Adrenal gland (tissue), 19 donors: ENCODE measurements around the gene ZNF319. TPM values are rescaled to one million over a fixed set of nuclear protein-coding genes. Genes with fewer than 3 reads are reported as not detected.

ENCODE experiments used
- DNase-seq, 7 donors: peaks; one replicate each; pipeline ENCODE4 v3.0.0-alpha.2; 2019 to 2020
- H3K27ac ChIP-seq, 5 donors: fragments of 200-600 bp; sonication (generic) in 4 of 5; 1 replicate in 3 of 5; 2 replicates in 2 of 5; pipeline versions ENCODE4 v1.5.1 to v1.8.0; 2016 to 2020; ENCODE audit warnings: mild to moderate bottlenecking in 1 of 5
- H3K27me3 ChIP-seq: fragments of 200-600 bp; 2 replicates; pipeline ENCODE4 v1.8.0; 2021
- H3K36me3 ChIP-seq, 2 donors: fragments of 200-600 bp; replicated peaks in 1 of 2; 1 replicate in 1 of 2; 2 replicates in 1 of 2; pipeline versions ENCODE4 v1.5.1 to v1.8.0; 2018 to 2022
- H3K4me1 ChIP-seq, 2 donors: fragments of 200-600 bp; replicated peaks in 1 of 2; 1 replicate in 1 of 2; 2 replicates in 1 of 2; pipeline versions ENCODE4 v1.5.1 to v1.8.0; 2018 to 2021
- H3K4me3 ChIP-seq, 4 donors: fragments of 200-600 bp; sonication (generic) in 3 of 4; one replicate each; pipeline ENCODE4 v1.5.1; 2016 to 2018
- H3K9me3 ChIP-seq, 3 donors: fragments of 200-600 bp; sonication (generic) in 1 of 3; replicated peaks in 1 of 3; 1 replicate in 2 of 3; 2 replicates in 1 of 3; pipeline versions ENCODE4 v1.5.1 to v1.8.0; 2016 to 2021
- POLR2A ChIP-seq, 2 donors: fragments of 450-650 bp; IDR thresholded peaks; one replicate each; pipeline ENCODE4 v1.6.1; 2017; ENCODE audit warnings: antibody characterized with exemption in 2 of 2, mild to moderate bottlenecking in 2 of 2, moderate library complexity in 1 of 2
- WGBS, 4 donors: extraction: QIAGEN DNeasy Blood & Tissue Kit in 2 of 4; methylation state at CpG; one replicate each; pipeline versions ENCODE4 v1.1.5 to v1.1.7; 2013 to 2017; 5-methylcytosine and 5-hydroxymethylcytosine counted together
- intact Hi-C, 2 donors: fragments of 100-400 bp; cut with DNase I; formaldehyde crosslinking; loops; one replicate each; pipeline versions ENCODE4 v1.14.1 to v1.15.0; 2022 to 2023
- long read RNA-seq, 10 donors: library from polyadenylated mRNA in 3 of 10; unstranded in 2 of 10; stranded (forward) in 1 of 10; transcript quantifications; one replicate each; pipeline ENCODE4 v2.0.0 and lab custom pipeline, GENCODE V29; 2021 to 2026
- polyA plus RNA-seq, 3 donors: library from polyadenylated mRNA; stranded (reverse); fragments of 200-250 nt in 2 of 3; fragments of 350-450 nt in 1 of 3; fragmentation: Illumina TruSeq in 1 of 3; extraction: RNeasy Lipid Tissue Mini Kit (QIAGEN cat#74804) in 1 of 3; gene quantifications; one replicate each; pipeline ENCODE4 v1.2.3, GENCODE V29; 2013 to 2014
- total RNA-seq, 9 donors: library from RNA; depleted of rRNA in 4 of 9; stranded (reverse); fragments of >200 nt in 4 of 9; fragments of 120-200 nt in 1 of 9; fragmentation: NEBNext Ultra II Directional in 1 of 9; extraction: Animal tissue kit (Norgen Biotek cat#: 25700) in 1 of 9; gene quantifications; one replicate each; pipeline versions ENCODE4 v1.1.0 to v1.2.4, GENCODE V29; 2013 to 2023
- TF ChIP-seq, protein P1 (sequence below), 6 experiments: fragments of 450-650 bp in 4 of 6; fragments of 200-600 bp in 2 of 6; sonication (generic) in 1 of 6; IDR thresholded peaks; 1 replicate in 5 of 6; 2 replicates in 1 of 6; pipeline versions ENCODE4 v1.5.1 to v1.8.0; 2016 to 2021; ENCODE audit warnings: antibody characterized with exemption in 6 of 6, mild to moderate bottlenecking in 2 of 6, moderate library complexity in 1 of 6
- donor health status: healthy with polysubstance abuse.
- donor health status: Bipolar disorder and iron deficiency.
- donor health status: DM: yes; HTN: yes; CAD: no.
- donor health status: DM: no; HTN: no; CAD: no.
- donor health status: DM: no; HTN: no; CAD: no.
- donor health status: DM: yes; HTN: yes; CAD: no.

ZNF319 gene
- total RNA-seq (10 to 100 TPM in 6 of 9 donors, 1 to 10 TPM in 3; 2.3 to 17.9 (median 10.5) TPM), polyA plus RNA-seq (1 to 10 TPM; 3.2 to 5.0 (median 3.3) TPM)
- long read RNA-seq, donor 1, full-length matches to known transcripts: 3 of 3 reads
- long read RNA-seq, donor 1, partial matches to known transcripts: 0 of 3 reads
- long read RNA-seq, donor 1, other reads (novel, unspliced or antisense): 0 of 3 reads
- long read RNA-seq, donor 2, full-length matches to known transcripts: 2 of 2 reads
- long read RNA-seq, donor 2, partial matches to known transcripts: 0 of 2 reads
- long read RNA-seq, donor 2, other reads (novel, unspliced or antisense): 0 of 2 reads
- long read RNA-seq, donor 3, partial matches to known transcripts: 0 of 1 reads
- long read RNA-seq, donor 3, other reads (novel, unspliced or antisense): 0 of 1 reads
- long read RNA-seq, donor 4, partial matches to known transcripts: 0 of 3 reads
- long read RNA-seq, donor 4, other reads (novel, unspliced or antisense): 3 of 3 reads
- long read RNA-seq, donor 5, partial matches to known transcripts: 0 of 19 reads
- long read RNA-seq, donor 5, other reads (novel, unspliced or antisense): 17 of 19 reads
- long read RNA-seq, donor 6: 0 reads
- long read RNA-seq, donor 7, partial matches to known transcripts: 0 of 1 reads
- long read RNA-seq, donor 7, other reads (novel, unspliced or antisense): 0 of 1 reads
- long read RNA-seq, donor 8, full-length matches to known transcripts: 3 of 3 reads
- long read RNA-seq, donor 8, partial matches to known transcripts: 0 of 3 reads
- long read RNA-seq, donor 8, other reads (novel, unspliced or antisense): 0 of 3 reads
- long read RNA-seq, donor 9, full-length matches to known transcripts: 3 of 3 reads
- long read RNA-seq, donor 9, partial matches to known transcripts: 0 of 3 reads
- long read RNA-seq, donor 9, other reads (novel, unspliced or antisense): 0 of 3 reads
- long read RNA-seq, donor 10, partial matches to known transcripts: 0 of 1 reads
- long read RNA-seq, donor 10, other reads (novel, unspliced or antisense): 0 of 1 reads

GRCh38 chr16:57999971-58000705, at the start of gene ZNF319:
TSS of gene ZNF319 (minus strand) at chr16:58000672. CDS start at chr16:57998265, 2,407 bp downstream.
- DNase-seq: peak in 1 of 7 donors; percentile 88
- TF ChIP-seq, protein P1, sequence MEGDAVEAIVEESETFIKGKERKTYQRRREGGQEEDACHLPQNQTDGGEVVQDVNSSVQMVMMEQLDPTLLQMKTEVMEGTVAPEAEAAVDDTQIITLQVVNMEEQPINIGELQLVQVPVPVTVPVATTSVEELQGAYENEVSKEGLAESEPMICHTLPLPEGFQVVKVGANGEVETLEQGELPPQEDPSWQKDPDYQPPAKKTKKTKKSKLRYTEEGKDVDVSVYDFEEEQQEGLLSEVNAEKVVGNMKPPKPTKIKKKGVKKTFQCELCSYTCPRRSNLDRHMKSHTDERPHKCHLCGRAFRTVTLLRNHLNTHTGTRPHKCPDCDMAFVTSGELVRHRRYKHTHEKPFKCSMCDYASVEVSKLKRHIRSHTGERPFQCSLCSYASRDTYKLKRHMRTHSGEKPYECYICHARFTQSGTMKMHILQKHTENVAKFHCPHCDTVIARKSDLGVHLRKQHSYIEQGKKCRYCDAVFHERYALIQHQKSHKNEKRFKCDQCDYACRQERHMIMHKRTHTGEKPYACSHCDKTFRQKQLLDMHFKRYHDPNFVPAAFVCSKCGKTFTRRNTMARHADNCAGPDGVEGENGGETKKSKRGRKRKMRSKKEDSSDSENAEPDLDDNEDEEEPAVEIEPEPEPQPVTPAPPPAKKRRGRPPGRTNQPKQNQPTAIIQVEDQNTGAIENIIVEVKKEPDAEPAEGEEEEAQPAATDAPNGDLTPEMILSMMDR (IDR thresholded peaks at IDR 0.05): peak in 1 of 6 experiments; percentile 1
- peak in 1 of 2 donors; percentile 31 for TF ChIP-seq POLR2A (IDR thresholded peaks at IDR 0.05)
- Histone ChIP-seq H3K4me3 (peak within 1 kb of the TSS; percentile 35 to 98 (median 53)), H3K27me3 (no peaks in the 10 kb centered on the region), H3K4me1 (peaks cover 19 to 33% of the 10 kb centered on the region in 2 donors), H3K9me3 (no peaks in the 10 kb centered on the region), H3K36me3 (peaks cover 0 to 30% of the 10 kb centered on the region in 2 donors), H3K27ac (peak within 1 kb of the TSS; percentile 63 to 92 (median 83))
- WGBS, 4 donors: 1% methylated on average over 62 to 95 of the region's 95 CpGs; no CpG with 5 or more reads in 2 of the 4 donors
- intact Hi-C loops: loop anchor here (2.0 to 10.0 kb wide), 4 partner anchors 98 to 415 kb away; no protein-coding TSS in a partner anchor

GRCh38 chr16:58049232-58050185, 49.0 kb upstream of the ZNF319 start:
- TF ChIP-seq, protein P1 (IDR thresholded peaks at IDR 0.05): no peak
- no peak for TF ChIP-seq POLR2A (IDR thresholded peaks at IDR 0.05)
- intact Hi-C loops: no loop called here
- 86 to 89% (median 88%) methylated on average over 12 to 17 of the region's 17 CpGs for WGBS, 4 donors
- no peaks in the 10 kb centered on the region for H3K27me3 ChIP-seq
- H3K36me3 ChIP-seq: no peaks in the 10 kb centered on the region
- H3K9me3 ChIP-seq: no peaks in the 10 kb centered on the region
- no peak for DNase-seq
- no peak overlapping the region for H3K4me3 ChIP-seq
- no peak overlapping the region for H3K27ac ChIP-seq
- H3K4me1 ChIP-seq: no peaks in the 10 kb centered on the region

GRCh38 chr16:58048494-58049231, 48.2 kb upstream of the ZNF319 start:
- intact Hi-C loops: no loop called here
- H3K4me3 ChIP-seq: no peak overlapping the region
- H3K36me3 ChIP-seq: no peaks in the 10 kb centered on the region
- TF ChIP-seq, protein P1 (IDR thresholded peaks at IDR 0.05): no peak
- TF ChIP-seq POLR2A (IDR thresholded peaks at IDR 0.05): no peak
- H3K27ac ChIP-seq: no peak overlapping the region
- no peaks in the 10 kb centered on the region for H3K9me3 ChIP-seq
- H3K4me1 ChIP-seq: no peaks in the 10 kb centered on the region
- H3K27me3 ChIP-seq: no peaks in the 10 kb centered on the region
- DNase-seq: no peak
- WGBS, 4 donors: 86 to 97% (median 89%) methylated on average over 6 to 13 of the region's 13 CpGs
